Measurements from ENCODE around the gene FLNC. TPM values are rescaled to one million over a fixed set of nuclear protein-coding genes. Genes with fewer than 3 reads are reported as not detected.

Gene FLNC
- total RNA-seq, 1 donor from 2014 or later = 54.0 TPM

GRCh38 chr7:128785738-128786137 lies 44.5 kb upstream of the FLNC start:
- Mint-ChIP-seq H3K27ac (peak overlapping the region; percentile 84), H3K27me3 (peaks cover 41% of the 10 kb centered on the region), H3K36me3 (no peaks in the 10 kb centered on the region), H3K4me3 (no peak overlapping the region), H3K9me3 (no peaks in the 10 kb centered on the region), H3K4me1 (ENCODE audit: unreplicated experiment) (peaks cover 21% of the 10 kb centered on the region)
- TF ChIP-seq CTCF (conservative IDR thresholded peaks at IDR 0.05) = no peak
- DNase-seq (ENCODE audit: extremely low spot score, unreplicated experiment) = no peak

DNA sequence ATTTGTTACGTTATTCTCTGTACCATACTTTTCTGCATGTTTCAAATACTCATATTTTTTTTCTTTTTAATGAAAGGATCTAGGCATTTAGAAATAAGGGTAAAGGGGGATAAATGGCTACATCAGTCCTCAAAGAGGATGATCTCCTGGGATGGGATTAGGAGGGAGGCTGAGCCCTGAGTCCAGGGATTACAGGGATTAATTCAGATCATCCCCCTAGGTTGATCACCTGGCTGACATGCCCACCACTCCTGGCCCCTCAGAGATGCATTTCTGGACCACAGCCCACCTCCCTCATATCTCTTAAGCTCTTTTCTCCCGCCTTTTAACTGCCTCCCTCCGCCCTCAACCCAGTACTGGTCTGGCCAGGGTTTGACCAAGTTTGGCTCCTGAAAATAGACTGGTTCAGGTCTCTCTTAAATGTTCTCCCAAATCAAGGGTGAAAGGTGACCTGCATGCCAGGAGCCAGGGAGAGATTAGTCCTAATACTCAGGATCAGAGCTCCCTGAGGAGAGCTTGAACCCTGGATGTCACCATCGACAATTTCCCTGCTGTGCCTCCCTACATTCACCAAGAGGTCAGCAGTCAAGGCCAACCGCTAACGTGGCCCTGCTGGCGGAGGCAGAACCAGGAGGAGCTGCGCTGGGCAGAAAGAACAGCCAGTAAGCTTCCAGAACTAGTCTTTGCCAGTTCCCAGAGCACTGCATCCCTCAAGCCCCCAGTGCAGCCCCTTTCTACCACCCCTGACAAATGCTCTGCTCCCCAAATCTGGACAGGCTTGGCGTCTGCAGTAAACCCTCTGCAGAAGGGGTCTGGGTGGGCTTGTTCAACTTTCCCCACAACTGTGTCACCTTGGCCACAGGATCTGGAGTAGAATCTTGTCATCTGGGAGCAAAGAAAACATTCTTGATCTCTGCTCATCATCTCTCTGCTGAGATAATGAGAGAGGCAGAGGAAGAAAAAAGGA lies 41.5 kb upstream of the FLNC start:
- DNase-seq (ENCODE audit: extremely low spot score, unreplicated experiment) = no peak
- Mint-ChIP-seq H3K27ac (no peak overlapping the region), H3K9me3 (no peaks in the 10 kb centered on the region), H3K4me3 (peak overlapping the region; percentile 87), H3K36me3 (no peaks in the 10 kb centered on the region), H3K27me3 (peaks cover 27% of the 10 kb centered on the region), H3K4me1 (ENCODE audit: unreplicated experiment) (peaks cover 8% of the 10 kb centered on the region)
- no peak for TF ChIP-seq CTCF (conservative IDR thresholded peaks at IDR 0.05)

GRCh38 chr7:128790315-128791041 lies 39.7 kb upstream of the FLNC start:
- no peak for TF ChIP-seq CTCF (conservative IDR thresholded peaks at IDR 0.05)
- Mint-ChIP-seq H3K36me3 (peaks cover 3% of the 10 kb centered on the region), H3K27me3 (peaks cover 24% of the 10 kb centered on the region), H3K4me1 (ENCODE audit: unreplicated experiment) (peaks cover 7% of the 10 kb centered on the region), H3K27ac (peak overlapping the region; percentile 45), H3K4me3 (peak overlapping the region; percentile 87), H3K9me3 (no peaks in the 10 kb centered on the region)
- no peak for DNase-seq (ENCODE audit: extremely low spot score, unreplicated experiment)

DNA sequence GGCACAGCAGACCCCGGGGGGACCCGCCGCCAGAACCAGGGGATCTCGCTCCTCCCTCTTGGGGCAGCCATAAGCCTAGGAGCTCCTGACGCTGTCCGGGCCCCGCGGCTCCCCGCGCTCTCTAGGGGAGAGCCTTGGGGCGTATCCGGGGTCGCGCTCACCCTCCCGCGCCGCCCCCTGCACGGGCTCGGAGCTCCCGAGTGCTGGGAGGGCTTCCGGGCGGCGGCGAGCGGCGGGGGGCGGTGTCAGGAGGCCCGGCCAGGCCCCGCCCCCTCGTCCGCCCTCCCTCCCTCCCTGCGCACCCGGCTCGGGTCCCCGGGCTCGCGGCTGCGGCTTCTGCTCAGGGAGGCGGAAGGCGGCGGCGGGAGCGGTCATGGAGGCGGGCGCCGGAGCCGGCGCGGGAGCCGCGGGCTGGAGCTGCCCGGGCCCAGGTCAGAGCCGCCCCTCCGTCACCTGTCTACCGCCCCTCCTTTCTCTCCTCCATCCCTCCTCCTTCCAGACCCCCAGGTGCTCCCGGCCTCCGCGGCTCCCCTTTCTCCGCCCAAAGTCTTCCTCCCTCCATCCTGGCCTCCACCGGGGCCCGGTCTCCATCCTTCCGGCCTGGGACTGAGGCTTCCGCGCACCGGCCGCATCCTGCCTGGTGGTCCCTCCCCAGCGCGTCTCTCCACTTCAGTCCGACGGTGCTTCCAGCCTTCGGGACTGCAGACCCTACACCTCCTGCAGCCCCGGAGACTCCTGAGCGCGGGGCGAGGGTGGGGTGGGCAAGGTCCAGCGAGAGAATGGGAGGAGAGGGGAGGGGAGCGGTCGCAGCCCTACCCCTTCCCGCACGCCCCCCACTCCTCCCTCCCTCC lies 38.9 kb upstream of the FLNC start, which contains the start of gene CCDC136:
Gene CCDC136 (plus strand): TSS at position 848 of the 851 bp plus-strand sequence. CDS start 444 bp downstream, outside the sequence.
- DNase-seq (ENCODE audit: extremely low spot score, unreplicated experiment) = peak; percentile 80
- Mint-ChIP-seq H3K4me1 (ENCODE audit: unreplicated experiment) (peaks cover 7% of the 10 kb centered on the region), H3K4me3 (peak within 1 kb of the TSS; percentile 89), H3K27me3 (peaks cover 21% of the 10 kb centered on the region), H3K9me3 (no peaks in the 10 kb centered on the region), H3K36me3 (peaks cover 12% of the 10 kb centered on the region), H3K27ac (no peak within 1 kb of the TSS)
- no peak for TF ChIP-seq CTCF (conservative IDR thresholded peaks at IDR 0.05)

- H3K27ac Mint-ChIP-seq = no peak overlapping the region
- peaks cover 7% of the 10 kb centered on the region for H3K4me1 Mint-ChIP-seq (ENCODE audit: unreplicated experiment)
- H3K36me3 Mint-ChIP-seq = peaks cover 14% of the 10 kb centered on the region
- no peak for DNase-seq (ENCODE audit: extremely low spot score, unreplicated experiment)
- peaks cover 21% of the 10 kb centered on the region for H3K27me3 Mint-ChIP-seq
- H3K4me3 Mint-ChIP-seq = peak overlapping the region; percentile 89
- peaks cover under 1% of the 10 kb centered on the region for H3K9me3 Mint-ChIP-seq
- TF ChIP-seq CTCF (conservative IDR thresholded peaks at IDR 0.05) = no peak
Observed at GRCh38 chr7:128791972-128792327, 38.3 kb upstream of the FLNC start.
